ENCODE results near the gene GOLGA6A.

DNA sequence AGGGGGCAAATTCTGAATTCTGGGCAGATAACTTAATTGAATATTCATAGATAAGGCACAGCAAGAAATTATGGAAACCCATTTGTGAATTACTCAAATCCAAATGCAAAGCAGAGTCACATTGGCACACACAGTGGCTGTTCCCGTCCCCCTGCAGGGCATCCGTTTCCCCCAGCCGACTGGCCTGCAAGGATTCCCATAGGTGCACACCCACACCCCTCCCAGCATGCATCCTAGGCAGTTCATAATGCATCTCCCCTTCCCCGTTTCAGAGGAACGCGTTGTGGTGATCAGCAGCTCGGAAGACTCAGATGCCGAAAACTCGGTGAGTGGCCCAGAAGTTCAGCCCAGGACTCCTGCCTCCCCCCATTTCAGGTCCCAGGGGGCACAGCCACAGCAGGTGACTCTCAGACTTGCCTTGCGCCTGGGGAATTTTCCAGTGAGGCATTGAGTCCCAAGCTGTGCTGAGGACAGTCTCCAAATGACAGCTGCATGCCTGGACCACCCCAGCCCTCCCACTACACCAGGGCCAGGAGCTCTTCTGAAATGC is 48.1 kb downstream of the GOLGA6A start:
- TF ChIP-seq, protein P1, sequence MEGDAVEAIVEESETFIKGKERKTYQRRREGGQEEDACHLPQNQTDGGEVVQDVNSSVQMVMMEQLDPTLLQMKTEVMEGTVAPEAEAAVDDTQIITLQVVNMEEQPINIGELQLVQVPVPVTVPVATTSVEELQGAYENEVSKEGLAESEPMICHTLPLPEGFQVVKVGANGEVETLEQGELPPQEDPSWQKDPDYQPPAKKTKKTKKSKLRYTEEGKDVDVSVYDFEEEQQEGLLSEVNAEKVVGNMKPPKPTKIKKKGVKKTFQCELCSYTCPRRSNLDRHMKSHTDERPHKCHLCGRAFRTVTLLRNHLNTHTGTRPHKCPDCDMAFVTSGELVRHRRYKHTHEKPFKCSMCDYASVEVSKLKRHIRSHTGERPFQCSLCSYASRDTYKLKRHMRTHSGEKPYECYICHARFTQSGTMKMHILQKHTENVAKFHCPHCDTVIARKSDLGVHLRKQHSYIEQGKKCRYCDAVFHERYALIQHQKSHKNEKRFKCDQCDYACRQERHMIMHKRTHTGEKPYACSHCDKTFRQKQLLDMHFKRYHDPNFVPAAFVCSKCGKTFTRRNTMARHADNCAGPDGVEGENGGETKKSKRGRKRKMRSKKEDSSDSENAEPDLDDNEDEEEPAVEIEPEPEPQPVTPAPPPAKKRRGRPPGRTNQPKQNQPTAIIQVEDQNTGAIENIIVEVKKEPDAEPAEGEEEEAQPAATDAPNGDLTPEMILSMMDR (IDR thresholded peaks at IDR 0.05; ENCODE audit: insufficient read depth, low read length, poor library complexity, severe bottlenecking): no peak
- no peak for TF ChIP-seq EZH2phosphoT487 (conservative IDR thresholded peaks at IDR 0.05; ENCODE audit: low read length)

Measured in SU-DHL-6 (cell line).